ENCODE measurements around the gene WNT9B.

The WNT9B gene

GRCh38 chr17:46851029-46851741, at the start of gene WNT9B:
Gene WNT9B, plus strand, starts transcription at chr17:46851583. Its CDS starts 56 bp downstream, at chr17:46851639.
- no peak for DNase-seq (ENCODE audit: low read depth)

GRCh38 chr17:46802800-46803199, 48.6 kb upstream of the WNT9B start:
- DNase-seq (ENCODE audit: low read depth): no peak

DNA sequence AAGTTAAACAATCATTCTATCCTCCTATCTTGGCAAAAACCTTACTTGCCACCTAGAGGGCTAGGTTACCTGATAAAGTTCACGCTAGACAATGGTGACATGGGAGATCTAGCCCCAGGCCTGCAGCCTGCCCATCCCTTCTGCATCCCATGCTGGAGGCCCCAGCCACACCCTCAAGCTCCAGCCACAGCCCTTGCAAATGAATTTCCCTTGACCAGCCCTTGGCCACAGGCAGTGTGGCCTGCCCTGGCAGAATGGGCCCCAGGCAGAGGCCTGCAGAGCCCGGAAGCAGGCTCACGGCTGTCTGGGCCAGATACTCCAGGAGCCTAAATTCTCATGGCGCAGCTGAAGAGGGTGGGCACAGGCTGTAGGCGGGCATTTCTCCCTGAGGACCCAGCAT, 47.8 kb upstream of the WNT9B start:
- no peak for DNase-seq (ENCODE audit: low read depth)

DNA sequence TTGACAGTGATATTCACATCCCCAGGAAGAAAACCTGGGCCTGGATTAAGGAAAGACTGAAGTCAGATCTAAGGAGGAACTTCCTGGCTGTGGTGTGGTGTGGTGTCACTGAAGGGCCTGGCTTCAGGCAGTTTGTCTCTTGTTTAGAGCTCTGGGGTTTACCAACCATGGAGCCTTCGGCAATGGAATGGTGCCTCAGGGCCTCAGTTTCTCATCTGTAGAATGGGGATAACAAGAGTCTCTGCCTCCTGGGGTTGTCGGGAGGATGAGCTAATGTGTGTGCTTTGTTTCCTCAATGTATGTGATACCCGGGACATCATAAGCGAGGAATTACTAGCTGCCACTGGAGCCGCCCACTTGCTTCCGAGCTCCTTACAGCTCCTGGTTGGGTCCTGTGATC, 45.6 kb upstream of the WNT9B start:
- DNase-seq (ENCODE audit: low read depth): no peak

- no peak for DNase-seq (ENCODE audit: low read depth)
These were observed 42.2 kb upstream of the WNT9B start for GRCh38 chr17:46809110-46809571.

DNA sequence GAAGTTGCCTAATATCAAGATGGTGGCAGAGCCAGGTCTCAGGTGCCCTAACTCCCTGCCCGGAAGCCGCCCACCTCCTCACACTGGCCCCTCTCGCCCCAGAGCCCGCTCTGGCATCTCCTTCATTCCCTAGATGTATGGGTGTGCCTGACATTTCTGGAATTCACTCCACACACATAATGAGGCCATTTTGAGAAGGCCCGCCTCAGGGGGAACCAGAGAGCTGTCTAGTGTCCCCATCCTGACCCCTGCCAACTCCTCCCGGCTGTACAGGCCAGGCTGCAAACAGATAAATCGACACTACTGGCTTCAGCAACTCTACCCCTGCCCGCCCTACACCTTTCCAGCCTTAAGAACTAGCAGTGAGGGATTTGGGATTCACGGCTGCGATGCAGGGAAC, 40.5 kb upstream of the WNT9B start:
- no peak for DNase-seq (ENCODE audit: low read depth)

DNA sequence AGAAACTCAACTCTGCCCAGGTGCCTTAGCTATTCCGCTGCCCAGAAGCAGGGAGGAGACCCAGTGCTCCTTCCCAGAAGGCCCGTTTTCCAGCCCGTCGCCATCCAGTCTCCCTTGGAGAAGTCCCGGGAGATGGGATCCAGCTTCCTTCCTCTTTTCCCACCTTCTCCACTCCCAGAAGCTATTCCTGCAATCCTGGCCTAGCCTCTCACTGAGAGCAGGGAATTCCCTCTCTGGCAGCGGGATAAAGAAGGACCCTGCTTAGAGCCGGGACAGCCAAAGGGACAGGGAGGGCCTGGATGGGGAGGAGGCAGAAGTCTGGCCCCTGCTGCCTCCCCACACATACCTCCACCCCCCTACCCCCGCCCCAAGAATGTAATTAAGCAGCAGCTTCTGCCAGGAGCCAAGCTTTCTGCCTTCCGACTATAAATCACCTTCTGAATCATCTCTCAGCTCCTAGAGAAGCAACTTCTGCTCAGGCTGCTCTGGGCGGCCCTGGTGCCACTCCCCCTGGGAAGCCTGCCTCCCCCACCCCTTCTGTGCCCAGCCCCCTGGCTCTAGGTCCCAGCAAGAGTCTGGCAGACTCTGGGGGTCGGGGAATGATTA, 39.3 kb upstream of the WNT9B start:
- DNase-seq (ENCODE audit: low read depth): no peak

- DNase-seq (ENCODE audit: low read depth): no peak
These were observed 38.6 kb upstream of the WNT9B start for GRCh38 chr17:46812624-46813318.

DNA sequence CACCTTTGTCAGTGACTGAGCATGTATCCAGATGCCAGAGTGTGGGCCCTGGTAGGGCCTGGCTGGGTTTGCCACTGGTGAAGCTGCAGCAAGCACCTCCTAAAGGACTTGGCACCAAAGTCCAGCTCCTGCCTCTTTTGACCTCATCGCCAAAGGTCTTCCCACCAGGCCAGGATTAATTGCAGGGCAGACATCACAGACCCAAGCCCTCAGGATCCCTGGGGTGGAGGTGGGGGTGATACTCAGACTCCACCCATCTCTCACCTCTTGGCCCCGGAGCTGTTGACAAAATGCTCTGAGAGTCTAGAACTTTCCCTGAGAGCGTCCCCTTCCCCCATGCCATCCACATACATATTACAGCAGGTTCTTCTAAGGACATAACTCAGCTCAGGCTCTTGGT, 37.5 kb upstream of the WNT9B start:
- DNase-seq (ENCODE audit: low read depth): no peak

DNA sequence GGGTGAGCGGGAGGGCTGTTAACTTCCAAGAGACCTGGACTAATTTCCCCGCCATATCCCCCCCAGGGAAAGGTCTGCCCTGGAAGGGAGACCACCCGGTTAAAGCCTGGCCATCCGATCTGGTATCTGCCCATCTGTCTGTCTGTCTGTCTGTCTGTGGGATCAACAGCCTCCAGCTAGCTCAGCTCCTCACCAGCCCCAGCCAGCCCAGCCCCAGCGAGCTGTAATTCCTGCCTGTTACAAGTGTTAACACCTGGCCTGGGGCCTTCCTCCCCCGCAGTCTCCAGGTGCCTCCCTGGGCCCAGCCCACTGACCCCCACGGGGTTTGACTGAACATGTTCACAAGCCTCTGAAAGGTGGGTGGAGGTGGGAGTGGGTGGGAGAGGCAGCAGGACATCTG, 36.9 kb upstream of the WNT9B start:
- no peak for DNase-seq (ENCODE audit: low read depth)

- DNase-seq (ENCODE audit: low read depth): no peak
These were observed 35.7 kb upstream of the WNT9B start for GRCh38 chr17:46815474-46816353.

DNA sequence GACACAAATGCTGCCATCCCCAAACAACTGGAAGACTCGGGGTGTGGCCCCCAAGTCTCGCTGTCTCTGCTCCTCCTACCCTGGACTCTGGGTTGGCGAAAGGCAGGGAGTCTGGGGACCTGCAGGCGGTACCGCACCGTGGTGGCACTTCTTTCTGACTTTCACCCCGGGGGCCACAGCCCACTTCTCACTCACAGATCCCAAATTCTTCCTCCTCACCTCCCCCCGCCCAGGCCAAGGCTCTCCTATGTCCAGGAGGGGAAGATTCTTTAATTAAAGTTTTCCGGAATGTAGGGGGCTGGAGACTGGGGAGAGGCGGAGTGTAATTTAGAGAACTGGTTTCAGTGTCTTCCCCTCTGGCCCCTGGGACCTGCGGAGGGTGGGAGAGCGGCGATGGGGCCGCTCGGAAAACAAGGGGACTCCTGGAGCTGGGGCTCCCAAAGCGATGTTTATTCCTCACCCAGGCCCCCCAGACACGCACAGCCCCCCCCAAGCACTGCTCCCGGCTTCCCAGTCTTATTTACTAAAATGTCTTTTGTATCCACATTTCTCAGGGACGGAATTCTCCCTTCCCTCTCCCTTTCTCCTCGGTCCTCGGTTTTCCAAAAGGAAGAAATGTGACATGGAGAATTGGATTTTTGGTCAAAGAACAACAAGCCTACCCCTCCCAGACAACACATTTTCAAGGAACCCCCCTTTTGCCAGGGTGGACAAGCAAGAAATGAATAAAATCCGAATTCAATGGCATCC, 34.1 kb upstream of the WNT9B start:
- DNase-seq (ENCODE audit: low read depth): no peak

DNA sequence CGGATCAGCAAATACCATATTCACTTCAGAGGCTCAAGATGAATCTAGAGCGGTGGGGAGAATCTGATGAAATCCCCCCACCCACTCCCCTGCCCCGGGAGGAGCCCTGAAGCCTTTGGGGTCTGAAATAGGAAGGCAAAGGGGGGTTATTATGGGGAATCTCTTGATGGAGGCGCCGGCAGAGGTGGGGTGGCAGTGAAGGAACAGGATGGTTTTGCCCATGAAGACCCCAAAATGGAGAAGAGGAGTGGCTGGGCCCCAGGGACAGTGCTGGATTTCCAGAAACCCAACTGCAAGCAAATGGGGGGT, 33.5 kb upstream of the WNT9B start:
- DNase-seq (ENCODE audit: low read depth): no peak

DNA sequence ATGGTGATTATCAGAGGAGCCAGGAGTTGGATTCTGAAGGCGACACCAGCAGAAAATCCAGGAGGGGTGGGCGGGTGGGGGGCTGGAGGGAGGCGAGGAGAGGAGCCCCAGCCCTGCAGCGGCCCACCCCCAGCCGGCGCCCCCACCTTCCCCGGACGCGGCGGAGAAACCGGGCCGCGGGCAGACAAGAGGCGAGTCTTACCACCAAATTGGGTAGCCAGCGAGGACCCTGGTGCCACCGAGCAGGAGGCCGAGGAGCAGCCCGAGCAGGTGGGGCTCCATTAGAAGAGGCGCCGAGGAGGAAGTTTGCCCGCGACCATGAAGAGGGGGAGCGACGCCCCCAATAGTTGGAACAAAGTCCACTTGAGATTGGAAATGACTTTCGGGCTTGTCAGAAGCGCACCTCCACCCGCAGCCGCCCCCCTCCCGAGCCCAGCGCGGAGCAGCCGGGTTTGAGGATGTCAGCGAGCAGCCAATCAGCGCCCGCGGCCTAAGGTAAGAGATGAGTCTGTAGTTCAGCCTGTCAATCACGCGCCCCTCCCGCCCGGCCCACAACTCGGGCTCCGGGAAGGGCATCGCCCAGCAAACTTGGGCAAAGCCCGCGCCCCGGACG, 33.0 kb upstream of the WNT9B start, which contains the start of gene WNT3:
Gene WNT3, minus strand, starts transcription at position 377 of the 613 bp plus-strand sequence. Its CDS starts 95 bp downstream, at position 282.
- DNase-seq (ENCODE audit: low read depth): peak; percentile 32

DNA sequence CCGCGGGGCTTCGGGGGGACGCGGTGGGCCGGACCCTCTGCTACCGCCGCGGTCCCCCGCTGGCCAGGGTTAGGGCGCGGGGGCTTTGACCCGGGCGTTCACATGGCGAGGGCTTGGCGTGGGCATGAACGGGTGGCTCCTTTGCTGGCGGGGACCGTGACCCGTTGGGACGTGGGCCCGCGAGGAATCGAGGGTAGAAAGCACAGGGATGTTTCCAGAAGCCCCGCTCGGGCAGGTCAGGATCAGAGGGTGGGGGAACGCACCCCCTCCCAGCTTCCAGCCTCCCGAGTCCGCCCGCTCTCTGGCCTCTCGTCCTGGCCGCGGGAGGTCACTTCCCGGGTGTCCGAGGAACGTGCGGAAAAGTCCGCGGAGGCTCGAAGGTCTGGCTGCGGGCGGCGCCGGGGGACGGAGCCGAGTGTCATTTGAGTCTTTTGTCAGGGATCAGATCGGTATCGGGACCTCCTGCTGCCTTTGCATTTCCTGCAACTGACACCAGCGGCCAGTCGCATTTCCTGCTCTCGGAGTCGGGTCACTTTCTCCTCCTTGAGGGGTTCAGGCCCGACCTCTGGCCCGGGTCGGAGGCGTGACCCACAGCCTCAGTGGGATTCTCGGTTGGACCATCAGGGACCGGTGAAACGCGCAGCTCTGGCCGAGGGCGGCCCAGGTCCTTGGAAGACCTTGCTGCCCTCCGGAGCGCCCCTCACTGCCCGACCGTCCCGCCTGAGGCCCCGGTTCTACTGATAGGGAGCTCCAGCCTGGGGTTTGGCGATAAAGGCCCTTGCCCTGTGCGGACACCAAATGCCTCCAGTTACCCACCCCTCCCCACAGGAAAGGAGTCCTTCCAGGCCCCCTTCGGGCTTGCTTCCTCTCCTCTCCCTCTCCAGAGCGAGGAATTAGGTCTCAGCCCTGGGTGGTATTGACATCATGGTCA, 32.2 kb upstream of the WNT9B start:
- no peak for DNase-seq (ENCODE audit: low read depth)

DNA sequence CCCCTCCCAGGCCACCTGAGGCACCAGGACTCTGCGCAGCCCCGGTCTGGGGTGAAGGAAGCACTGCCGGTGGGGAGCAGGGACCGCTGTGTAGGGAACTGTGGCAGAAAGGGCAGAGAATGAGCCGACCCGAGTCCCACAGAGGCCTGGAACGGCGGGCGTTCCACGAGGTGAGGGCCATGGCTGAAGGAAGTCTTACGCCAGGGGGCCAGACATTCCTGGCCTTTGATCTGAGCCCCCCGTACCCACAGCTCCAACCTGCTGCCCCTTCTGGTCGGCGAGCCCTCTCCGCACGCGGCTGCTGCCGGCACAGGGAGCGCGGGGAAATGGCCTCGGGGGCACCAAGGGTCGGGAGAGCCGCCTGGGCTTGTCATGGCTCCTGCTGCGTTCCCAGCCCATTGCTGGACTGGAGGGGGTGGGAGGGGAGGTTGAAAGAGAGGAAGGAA, 31.5 kb upstream of the WNT9B start:
- DNase-seq (ENCODE audit: low read depth): no peak

- no peak for DNase-seq (ENCODE audit: low read depth)
These were observed 30.6 kb upstream of the WNT9B start for GRCh38 chr17:46820592-46821450.

DNA sequence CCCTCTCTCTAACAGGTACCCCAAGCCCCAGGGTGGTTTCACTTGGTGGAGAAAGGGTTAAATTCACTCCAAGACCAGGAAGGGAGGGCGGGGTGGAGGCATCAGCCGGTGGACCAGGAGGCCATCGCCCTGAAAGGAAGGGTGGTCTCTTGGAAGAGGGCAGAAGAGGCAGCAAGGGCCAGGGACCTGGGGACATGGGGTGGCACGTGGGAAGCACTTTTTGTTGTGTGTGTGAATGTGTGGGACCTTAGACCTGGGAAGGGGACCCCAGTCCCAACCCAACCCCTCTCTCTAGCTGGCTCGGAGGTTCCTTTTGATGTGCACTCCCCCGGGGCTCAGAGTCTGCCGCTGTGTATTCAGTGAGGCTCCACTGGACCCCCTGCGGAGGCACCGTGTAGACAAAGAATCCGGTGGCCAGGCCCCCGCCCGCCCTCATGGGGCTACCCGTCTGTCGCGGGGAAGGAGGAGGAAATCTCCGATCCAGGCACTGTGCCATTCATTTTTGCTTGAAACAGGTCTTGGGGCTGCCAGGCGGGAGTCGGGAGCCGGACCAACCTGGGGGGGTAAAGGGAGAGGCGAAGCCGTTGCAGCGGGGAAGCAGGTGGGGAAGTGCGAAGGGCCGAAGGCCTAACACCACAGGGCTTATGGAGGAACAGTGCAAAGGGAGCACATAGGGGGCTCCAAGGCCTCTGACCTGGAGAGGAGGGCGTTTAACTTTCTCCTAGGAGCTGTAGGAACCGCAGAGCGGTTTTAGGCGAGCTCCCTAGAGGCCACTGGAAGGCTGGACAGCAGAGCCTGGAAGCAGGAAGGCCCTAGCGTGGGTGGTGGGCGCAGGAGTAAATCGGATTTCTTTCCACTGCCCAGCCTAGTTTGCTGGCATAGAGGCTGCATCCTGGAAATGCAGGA, 29.6 kb upstream of the WNT9B start:
- DNase-seq (ENCODE audit: low read depth): no peak
